HG02759 (cell line): Measurements from ENCODE around the gene SMAD3.
A peak's percentile ranks its signal among the peaks of the same experiment; 100 is the strongest.

Experiments used
- ATAC-seq: cut with Tn5 transposase; IDR thresholded peaks from one replicate; pipeline ENCODE4 v1.9.1; 2021; ENCODE audit warnings: mild to moderate bottlenecking, moderate library complexity; ENCODE audit not compliant: unreplicated experiment

Gene SMAD3

DNA sequence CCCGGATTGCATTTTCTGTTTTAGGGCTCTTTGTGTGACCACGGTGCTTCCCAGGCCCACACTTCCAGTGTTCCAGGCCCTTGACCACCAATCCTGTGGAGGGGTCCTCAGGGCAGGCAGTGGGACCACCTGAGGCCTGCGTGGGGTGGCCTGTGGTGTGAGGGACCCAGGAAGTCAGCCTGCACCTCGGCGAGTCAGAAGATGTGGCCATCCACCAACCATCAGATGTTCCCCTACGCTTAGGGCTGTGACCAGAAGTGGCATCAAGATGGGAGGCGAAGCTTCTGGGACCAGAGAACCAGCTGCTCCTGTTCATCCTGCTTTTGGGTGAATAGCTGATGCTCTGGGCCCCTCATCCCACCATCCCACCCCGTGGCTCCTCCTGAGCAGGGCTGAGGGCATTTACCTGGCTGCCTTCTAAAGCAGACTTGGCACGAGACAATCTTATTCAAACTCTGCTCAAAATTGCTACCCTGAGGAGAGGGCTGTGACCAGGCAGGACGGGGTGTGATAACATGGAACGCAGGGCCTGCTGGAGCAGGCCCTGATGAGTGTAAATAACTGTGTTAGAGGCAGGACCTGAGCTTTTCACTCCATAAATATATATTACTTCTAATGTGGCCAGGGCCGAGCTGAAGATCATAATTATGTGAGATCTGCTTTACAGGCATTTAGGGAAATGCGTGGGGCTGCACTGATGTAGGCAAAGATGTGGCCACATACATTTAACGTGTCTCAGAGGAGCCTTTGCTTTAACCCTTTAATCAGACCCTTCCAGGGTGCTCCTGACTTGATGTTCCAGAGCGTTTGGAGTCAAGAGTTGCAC, 28.8 kb downstream of the SMAD3 start:
- no peak for ATAC-seq

DNA sequence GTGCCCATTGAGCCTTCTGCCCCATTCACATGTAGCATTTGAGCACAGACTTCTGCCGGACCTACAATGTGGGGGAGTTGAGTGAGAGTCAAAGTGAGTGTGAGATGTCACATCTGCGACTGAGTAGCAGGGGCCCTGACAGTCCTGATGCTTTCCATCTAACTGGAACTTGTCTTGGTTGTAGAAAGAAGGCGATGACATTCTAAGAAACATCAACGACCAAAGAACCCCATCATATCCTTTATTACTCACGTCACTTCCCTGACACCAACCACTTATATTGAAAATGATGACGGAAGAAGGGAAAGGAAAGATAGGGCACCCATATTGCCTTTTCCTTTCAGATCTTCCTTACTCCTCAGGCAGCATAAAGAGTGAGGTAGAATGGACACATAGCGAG, 30.5 kb downstream of the SMAD3 start:
- no peak for ATAC-seq

DNA sequence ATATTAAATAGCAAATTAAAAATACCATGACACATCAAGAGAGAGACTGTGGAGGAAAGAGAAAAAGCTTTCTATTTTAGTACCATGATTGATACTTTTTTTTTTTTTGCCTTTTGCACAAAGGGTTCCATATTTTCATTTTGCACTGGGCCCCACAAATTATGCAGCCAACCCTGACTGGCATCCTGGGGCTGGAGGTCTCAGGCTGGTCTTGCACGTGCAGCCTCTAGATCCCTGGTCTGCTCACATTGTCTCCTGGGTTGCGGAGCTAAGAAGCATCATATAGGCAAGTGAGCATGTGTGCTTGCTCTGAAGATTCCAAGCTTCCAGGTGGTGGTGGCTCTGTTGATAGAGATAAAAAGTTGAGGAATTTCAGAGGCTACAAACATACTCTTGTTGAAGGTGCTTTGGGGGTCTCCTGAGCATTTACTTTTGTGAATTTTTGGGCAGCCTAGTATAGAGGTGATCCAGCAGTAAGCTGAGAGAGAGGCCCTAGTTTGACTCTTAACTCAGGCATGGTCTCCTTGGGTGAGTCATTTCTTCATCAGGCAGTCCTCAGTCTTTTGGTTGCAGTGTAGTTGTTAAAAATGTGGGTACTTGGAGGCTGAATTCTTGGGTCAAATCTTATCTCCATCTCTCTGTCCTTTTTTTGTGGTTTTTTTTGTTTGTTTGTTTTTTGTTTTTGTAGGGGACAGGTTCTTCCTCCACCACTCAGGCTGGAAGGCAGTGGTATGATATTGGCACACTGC, 31.3 kb downstream of the SMAD3 start:
- ATAC-seq = no peak

DNA sequence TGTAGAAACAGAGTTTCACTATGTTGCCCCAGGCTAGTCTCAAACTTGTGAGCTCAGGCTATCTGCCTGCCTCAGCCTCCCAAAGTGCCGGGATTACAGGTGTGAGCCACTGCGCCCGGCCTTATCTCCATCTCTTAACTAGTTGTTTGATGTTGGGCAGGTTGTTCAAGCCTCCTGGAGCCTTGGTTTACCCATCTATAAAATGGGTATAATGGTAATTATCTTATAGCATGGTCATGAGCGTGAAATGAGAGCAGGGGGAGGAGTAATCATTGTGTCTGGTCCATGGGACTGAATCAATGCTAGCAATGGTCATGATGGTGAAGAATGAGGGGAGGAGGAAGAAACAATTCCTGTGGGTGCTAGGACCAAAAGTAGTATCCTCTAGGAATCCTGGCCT, 32.0 kb downstream of the SMAD3 start:
- ATAC-seq = no peak

DNA sequence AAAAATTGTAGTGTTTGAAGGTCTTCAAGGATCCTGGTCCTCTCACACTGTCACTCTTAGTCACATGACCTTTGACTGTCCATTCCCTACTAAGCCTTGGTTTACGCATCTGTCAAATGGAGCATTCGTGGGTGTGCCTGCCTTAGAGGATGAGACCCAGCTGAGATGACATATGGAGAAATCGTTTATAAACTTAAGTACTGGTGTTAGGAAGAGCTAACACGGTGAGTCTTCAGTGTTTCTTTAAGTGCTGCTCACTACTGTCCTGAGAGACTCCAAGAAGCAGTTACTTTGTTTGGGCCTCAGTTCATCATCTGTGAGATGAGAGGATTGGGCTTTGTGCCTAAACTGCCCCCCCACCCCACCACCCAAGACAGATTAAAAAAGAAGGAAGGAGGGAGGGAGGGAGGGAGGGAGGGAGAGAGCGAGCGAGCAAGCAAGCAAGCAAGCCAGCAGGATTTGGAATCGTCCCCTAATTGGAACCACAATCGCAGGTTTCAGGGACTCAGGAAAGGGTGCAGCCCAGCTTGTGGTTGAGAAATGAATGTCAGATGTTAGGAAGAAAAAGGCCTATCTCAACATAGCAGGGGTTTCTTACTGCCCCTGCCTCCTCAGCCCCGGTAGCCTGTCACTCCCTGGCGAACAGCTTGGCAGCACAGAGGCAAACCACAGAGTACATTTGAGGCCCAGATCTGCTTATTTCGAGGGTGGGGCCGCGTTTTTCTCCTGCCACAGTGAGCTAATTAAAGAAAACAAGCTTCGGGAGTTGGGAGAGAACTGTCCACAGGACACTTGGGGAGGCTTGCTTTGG, 32.7 kb downstream of the SMAD3 start:
- ATAC-seq = no peak

DNA sequence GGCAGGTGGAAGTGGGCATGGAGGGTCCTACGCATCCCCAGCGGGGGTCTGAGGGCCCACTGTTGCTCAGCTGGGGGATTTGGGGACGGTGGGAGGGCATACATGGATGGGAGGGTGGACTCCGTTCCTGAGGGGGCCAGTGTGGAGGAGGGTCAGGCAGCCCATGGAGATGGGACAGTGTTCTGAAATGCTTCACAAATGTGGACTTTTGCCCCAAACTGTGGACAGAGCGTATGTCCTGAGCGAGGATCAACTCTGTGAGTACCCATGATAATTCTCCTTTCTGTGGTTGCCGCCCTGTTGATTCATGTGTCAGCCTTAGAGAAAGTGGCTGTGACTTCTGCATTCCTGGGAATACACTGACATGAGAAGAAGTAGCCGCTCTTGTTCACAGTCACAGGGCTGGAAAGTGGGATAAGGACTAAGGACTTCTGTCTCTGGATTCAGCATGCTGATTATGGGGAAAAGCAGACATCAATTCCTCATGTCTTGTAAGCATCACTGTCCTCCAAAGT, 33.4 kb downstream of the SMAD3 start:
- no peak for ATAC-seq

DNA sequence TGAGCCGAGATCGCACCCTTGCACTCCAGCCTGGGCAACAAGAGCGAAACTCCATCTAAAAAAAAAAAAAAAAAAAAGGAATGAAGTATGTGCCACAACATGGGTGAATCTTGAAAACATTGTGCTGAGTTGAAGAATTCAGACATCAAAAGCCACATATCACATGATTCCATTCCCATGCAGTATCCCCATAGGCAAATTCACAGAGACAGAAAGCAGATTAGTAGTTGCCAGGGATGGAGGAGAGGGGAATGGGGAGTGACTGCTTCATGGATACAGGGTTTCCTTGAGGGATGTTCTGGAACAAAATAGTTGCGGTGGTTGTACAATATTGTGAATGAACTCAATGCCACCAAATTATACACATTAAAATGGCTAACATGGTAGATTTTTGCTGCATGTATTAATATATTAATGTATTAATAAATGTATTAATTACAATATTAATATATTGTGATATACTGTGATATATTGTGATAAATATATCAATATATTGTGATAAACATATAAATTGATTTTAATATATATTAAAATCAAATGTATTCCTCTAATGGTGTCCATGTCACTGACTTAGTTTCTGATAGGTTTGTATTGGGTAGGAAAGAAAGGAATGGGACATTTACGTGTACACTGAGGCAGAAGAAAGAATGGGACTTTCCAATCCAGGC, 34.9 kb downstream of the SMAD3 start:
- ATAC-seq = no peak

DNA sequence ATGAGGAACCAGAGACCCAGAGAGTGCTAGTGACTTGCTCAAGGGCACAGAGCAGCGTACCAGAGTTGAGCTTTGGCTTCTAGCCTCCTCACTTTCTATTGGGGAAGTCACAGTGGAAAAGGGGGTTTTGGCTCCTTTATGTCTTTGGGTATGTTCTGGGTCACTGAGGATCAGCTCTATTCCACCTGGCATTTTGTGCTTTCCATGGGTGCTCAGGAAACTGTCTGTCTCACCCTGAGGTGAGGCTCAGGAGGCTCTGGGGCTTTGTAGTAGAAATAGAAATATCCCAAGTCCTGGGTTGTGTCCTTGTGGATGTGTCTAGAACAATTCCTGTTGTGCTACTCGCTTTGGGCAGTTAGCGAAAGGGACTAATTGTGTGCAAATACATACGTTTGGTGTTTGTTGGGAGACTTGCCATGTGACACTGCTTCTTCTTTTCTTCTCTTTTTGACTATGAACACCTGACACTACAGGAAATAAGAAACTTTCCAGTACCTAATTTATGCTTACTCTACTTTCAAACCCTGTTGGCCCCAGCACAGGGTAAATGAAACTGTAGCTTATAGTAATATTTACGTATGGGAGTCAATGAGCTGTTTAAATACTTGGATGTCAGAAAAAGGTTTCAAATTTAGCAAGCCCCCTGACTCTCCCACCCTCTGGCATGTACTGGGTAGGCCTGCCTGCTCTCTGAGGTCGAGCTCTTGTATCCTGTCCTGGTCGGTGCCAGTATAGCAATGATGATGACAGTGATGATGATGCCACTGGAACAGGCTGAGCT, 35.6 kb downstream of the SMAD3 start:
- ATAC-seq = peak; percentile 71

DNA sequence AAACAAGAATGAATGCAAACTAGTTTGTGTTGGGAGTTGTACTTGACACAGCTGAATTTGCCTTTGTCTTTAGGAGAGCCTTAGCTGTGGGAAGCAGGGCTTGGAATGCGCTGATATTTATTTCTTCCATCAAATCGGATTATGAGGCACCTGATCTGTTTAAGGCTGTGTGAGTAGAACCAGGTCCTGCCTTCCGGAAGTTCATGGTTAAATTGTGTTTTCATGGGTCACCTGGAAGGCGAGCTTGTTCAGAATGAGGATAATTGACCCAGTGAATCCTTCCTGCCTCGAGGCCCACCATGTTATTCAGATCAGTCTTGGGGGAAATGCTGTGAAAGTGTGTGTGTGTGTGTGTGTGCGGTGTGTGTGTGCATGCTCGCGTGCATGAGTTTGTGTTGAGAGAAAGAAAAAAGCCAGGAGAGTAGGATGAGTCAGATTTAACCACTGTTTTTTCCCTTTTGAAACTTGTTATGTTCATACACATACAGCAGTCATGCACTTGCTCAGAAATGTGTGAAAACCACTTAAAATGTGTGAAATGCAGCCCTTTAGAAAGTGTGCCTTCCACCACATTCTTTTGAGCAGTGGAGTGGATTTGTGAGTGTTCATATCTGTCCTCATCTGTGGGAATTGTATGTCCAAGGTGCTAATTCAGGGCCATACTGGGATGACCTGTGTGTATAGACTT, 36.7 kb downstream of the SMAD3 start:
- ATAC-seq = peak; percentile 39

DNA sequence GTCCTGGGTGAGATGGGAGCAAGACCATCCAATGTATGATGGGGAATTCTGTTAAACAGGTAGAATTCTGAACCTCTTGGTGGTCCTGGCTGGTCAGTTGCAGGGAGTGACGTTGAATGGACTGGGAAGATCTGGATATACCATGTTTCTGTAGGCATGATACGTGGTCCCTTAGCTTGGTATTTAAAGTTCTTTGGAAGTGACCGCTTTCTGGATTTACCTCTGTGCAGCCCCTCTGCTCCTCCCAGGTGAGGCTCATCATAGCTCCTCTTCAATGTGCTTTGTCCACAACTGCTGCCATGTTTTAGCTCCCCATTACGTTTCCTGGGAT, 37.2 kb downstream of the SMAD3 start:
- ATAC-seq = no peak

DNA sequence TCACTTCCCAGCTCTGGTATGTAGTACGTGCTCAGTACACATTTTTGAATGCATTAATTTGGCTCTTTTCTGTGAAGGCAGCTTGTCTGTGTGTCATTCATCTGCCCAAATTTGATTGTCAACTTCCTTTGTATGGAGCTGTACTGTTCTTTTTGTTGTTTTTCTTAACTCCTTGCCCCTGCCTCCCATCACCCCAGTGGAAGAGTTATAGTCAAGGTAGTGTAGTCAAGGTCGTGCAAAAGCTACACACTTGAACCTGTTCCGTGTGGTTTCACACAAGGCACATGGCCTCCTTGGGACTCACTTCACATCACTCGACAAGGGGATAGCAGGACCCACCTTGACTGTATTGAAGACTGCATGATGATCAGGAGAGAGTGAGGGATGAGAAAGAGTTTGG, 37.6 kb downstream of the SMAD3 start:
- no peak for ATAC-seq

DNA sequence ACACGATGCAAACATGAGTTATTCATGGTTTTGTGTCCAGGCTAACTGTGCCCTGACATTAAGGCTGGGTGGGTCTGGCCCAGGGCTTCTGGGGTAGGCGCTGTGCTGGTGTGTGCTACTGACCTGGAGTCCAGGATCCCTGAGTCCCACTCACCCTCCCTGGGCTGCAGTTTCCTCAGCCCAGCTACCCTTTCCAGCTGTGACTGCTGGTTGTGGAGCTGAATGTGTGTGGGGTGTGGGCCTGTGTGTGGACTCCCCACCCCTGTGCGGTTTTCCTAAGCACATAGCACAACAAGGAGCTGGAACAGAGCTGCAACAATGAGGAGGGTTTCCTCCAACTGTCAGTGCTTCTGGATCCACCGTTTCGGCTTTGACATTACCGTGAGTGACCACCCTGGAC, 38.0 kb downstream of the SMAD3 start:
- no peak for ATAC-seq

DNA sequence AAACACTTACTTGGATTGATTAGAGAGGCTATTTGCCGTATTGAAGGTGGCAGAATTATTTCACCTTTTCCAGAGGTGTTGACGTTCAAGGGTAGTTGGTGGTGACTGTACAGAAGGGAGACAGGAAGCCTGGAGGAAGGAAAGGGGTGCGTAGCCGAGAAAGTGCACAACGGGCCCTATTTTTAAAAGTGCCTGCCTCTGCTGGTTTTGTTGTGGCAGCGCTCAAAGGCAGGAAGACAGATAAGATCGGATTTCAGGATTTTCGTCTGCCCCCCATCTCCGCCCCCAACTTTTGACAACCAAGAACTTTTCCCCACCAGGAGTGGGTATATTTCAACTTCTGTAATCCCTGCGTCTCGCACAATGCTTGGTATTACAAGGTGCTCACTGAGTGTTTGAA, 38.5 kb downstream of the SMAD3 start:
- no peak for ATAC-seq

DNA sequence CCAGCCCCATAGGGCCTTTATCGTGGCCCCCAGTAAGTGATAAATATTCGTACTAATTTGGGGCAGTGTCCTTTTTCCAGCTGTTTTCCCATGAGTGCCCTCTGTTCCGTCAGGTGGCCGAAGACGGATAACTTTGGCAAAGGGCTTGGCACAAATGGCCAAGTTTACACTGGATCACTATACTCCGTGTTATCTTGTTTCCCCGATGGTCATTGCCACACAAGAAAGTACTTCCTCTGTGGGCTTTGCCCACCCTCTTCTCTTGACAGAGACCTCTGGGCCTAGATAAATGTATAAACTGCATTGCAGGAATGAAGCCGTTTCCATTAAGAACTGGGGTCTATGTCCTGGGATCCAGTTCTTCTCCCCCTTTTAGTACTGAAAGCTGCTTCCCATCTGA, 39.1 kb downstream of the SMAD3 start:
- no peak for ATAC-seq

DNA sequence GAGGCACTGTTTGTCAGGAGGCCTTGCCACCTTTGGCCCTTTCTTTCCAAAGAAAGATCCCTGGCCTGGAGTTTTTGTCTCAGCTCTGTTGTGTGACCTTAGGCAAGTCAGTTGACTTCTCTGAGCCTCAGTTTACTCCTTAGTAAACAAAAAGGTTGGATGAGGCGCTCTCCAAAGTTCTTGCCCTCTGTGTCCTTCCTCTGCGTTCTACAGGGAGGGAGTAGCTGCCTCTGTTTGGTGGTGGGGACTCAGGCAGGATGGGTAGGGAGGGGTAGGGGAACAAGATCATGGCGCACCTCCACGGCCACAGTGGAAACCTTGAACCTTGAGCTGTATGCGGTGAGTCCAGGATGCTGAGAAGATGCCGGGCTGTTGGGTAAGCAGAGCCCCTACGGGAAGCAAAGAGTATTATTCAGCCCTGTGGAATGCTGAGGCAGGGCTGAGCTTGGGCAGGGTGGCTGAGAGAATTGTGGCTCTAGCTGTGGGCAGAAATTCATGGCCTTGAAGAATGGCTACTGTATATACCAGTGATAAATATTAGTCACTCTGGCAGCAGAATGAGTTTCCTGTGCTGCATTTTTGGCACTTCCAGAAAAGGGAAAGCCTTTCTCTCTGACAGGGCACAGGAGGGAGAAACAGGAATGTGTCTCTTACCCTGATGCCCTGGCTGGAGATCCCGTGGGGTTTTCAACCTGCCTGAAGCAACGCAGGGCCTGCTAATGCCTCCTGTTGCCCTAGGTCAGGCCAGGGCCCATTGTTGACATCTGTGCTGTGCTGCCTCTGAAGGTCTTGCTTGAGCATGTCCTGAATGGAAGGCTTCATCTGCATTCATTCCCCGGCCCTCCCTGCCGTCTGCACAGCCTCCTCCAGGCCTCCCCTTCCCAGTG, 39.9 kb downstream of the SMAD3 start:
- no peak for ATAC-seq

DNA sequence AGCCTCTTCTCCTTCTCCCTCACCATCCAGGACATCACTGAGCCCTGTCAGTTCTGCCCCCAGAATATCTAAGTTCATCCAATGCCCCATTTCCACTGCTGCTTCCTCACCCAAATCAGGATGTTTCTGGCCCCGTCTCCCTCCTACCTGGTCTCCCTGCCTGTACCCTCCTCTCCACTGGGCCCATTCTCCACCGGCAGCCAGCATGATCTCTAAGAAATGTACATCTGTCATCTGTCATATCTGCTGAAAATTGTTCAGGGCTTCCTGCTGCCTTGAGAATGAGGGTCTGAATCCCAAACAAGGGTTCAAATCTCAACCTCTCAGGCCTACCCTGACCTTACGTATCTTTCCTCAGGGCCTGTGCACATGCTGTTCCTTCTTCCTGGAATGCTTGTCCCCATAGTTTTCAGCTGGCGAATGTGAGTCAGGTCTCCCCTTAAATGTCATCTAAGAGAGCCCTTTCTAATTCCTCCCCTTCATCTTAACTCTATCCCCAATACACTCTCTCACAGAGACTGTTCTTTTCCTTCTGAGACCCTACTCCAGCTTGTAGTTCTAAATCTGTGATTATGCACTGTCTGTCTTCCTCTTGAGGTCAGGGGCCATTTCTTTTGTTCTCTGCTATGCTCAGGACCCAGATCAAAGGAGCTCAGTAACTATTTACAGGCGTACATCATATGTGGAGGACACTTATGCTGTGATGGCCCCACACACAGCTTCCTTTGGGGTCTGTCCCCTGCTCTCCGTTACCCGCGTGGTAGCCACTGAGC, 40.8 kb downstream of the SMAD3 start:
- ATAC-seq = no peak

DNA sequence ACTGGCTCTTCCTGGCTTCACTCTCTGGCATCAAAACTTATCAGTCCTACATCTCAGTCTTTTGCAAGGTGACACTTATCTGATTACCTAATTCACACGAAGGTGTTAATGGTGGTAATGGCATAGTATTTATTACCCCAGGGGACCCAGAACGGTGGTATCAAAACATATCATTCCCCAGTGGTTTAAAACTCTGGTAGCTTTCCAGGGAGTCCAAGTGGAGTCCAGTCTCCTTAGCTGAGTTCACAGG, 41.3 kb downstream of the SMAD3 start:
- ATAC-seq = no peak
